Testis (tissue), 2 donors: Measurements from ENCODE around the gene G6PC1.
"Not testable (repeated sequence)": the region's sequence is repeated elsewhere in the genome, so short reads cannot be mapped to it uniquely, and the experiment has no call there.

ENCODE experiments used
- POLR2A ChIP-seq: fragments of 450-650 bp; IDR thresholded peaks from one replicate; pipeline ENCODE4 v1.6.1; 2017; ENCODE audit warnings: antibody characterized with exemption, mild to moderate bottlenecking, moderate library complexity
- TF ChIP-seq, protein P1 (sequence below), 3 experiments: fragments of 450-650 bp in 2 of 3; fragments of 200-600 bp in 1 of 3; sonication (generic) in 1 of 3; IDR thresholded peaks; one replicate each; pipeline ENCODE4 v1.5.1; 2016 to 2019; ENCODE audit warnings: antibody characterized with exemption in 3 of 3, mild to moderate bottlenecking in 2 of 3, moderate library complexity in 1 of 3

DNA sequence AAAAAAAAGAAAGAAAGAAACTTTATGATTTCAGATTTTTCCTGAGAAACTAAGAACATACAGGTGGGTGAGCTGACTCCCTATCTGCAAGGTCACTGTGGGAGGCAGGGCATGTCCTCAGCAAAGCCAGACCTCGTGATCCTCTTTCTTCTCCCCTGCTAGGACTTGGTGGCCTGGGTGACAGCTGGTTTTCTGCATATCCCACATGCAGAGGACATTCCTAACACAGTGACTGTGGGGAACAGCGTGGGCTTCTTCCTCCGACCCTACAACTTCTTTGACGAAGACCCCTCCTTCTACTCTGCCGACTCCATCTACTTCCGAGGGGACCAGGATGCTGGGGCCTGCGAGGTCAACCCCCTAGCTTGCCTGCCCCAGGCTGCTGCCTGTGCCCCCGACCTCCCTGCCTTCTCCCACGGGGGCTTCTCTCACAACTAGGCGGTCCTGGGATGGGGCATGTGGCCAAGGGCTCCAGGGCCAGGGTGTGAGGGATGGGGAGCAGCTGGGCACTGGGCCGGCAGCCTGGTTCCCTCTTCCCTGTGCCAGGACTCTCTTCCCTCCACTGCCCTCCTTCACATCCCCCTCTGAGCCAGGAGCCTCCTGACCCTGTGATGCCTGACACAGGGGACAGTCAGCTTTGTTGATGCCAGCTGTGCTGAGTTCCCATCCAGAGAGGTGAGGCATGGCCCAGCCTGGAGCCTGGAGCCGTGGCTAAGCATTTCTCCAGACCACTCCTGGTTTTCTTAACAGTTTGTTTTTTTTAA is 26.5 kb upstream of the G6PC1 start:
- TF ChIP-seq, protein P1, sequence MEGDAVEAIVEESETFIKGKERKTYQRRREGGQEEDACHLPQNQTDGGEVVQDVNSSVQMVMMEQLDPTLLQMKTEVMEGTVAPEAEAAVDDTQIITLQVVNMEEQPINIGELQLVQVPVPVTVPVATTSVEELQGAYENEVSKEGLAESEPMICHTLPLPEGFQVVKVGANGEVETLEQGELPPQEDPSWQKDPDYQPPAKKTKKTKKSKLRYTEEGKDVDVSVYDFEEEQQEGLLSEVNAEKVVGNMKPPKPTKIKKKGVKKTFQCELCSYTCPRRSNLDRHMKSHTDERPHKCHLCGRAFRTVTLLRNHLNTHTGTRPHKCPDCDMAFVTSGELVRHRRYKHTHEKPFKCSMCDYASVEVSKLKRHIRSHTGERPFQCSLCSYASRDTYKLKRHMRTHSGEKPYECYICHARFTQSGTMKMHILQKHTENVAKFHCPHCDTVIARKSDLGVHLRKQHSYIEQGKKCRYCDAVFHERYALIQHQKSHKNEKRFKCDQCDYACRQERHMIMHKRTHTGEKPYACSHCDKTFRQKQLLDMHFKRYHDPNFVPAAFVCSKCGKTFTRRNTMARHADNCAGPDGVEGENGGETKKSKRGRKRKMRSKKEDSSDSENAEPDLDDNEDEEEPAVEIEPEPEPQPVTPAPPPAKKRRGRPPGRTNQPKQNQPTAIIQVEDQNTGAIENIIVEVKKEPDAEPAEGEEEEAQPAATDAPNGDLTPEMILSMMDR (IDR thresholded peaks at IDR 0.05), result not testable (repeated sequence)
- not testable (repeated sequence) for TF ChIP-seq POLR2A
